Left lung (tissue), 10 donors: ENCODE measurements around the gene ZBTB46. TPM values are rescaled to one million over a fixed set of nuclear protein-coding genes. Genes with fewer than 3 reads are reported as not detected.

Experiments used
- ATAC-seq: fragments of 200-7000 bp; cut with Tn5 transposase; one replicate; pipeline ENCODE4 v1.9.1; 2020; ENCODE audit warnings: moderate library complexity
- DNase-seq, 4 donors: peaks; one replicate each; pipeline ENCODE4 v3.0.0-alpha.2; 2013 to 2020
- H3K27ac ChIP-seq, 2 donors: fragments of 200-600 bp; sonication (generic) in 1 of 2; one replicate each; pipeline versions ENCODE4 v1.5.0 to v1.8.0; 2020 to 2021
- H3K27me3 ChIP-seq, 2 donors: fragments of 200-600 bp; sonication (generic) in 1 of 2; one replicate each; pipeline versions ENCODE4 v1.5.0 to v1.8.0; 2020 to 2021
- H3K36me3 ChIP-seq, 2 donors: fragments of 200-600 bp; sonication (generic) in 1 of 2; one replicate each; pipeline versions ENCODE4 v1.5.0 to v1.8.0; 2020 to 2021
- H3K4me1 ChIP-seq, 2 donors: fragments of 200-600 bp; one replicate each; pipeline ENCODE4 v1.8.0; 2021
- H3K4me3 ChIP-seq, 2 donors: fragments of 200-600 bp; sonication (generic) in 1 of 2; one replicate each; pipeline versions ENCODE4 v1.5.0 to v1.8.0; 2020 to 2021; ENCODE audit warnings: mild to moderate bottlenecking in 1 of 2
- H3K9me3 ChIP-seq, 2 donors: fragments of 200-600 bp; sonication (generic) in 1 of 2; one replicate each; pipeline versions ENCODE4 v1.5.0 to v1.8.0; 2020 to 2021
- intact Hi-C, 2 donors: fragments of 100-400 bp; cut with DNase I; formaldehyde crosslinking; loops; one replicate each; pipeline versions ENCODE4 v1.11.2 to v1.14.2; 2022
- polyA plus RNA-seq, 6 donors: library from polyadenylated mRNA; unstranded; fragments of 120-200 nt; gene quantifications; one replicate each; pipeline ENCODE4 v1.2.1, GENCODE V29; 2013; ENCODE audit not compliant: insufficient read length in 6 of 6
- total RNA-seq, 2 donors: library from RNA; stranded (reverse); fragmentation: NEBNext Ultra II Directional; extraction: Animal tissue kit (Norgen Biotek cat#: 25700); gene quantifications; one replicate each; pipeline ENCODE4 v1.2.1, GENCODE V29; 2021
- TF ChIP-seq, protein P1 (sequence below), 2 donors: fragments of 200-600 bp; sonication (generic) in 1 of 2; IDR thresholded peaks; one replicate each; pipeline versions ENCODE4 v1.5.0 to v1.8.0; 2021; ENCODE audit warnings: antibody characterized with exemption in 2 of 2
- donor health status: DM: no; HTN: yes; CAD: no.
- donor health status: DM: no; HTN: no; CAD: no.

The ZBTB46 gene
- total and polyA plus RNA-seq, 8 donors = 9.2 to 16.3 (median 11.7) TPM

DNA sequence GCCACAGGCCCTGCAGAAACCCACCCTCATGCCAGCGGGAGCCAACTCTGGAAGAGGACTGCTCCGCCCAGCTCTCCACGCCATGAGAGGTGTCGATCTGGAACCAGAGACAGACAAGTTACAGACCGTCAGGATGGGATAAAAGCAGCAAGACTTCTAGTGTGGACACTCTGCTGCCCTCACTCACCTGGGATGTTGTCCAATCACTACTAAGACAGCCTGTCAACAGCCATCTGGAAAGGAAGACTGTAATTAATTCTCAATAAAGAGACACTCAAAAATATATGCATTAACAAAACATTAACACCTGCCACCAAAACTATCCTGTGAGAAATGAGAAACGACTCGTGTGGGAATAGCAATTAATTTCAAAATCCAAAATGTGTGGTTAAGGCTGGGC, 63.2 kb downstream of the ZBTB46 start:
- no peak overlapping the region for H3K27ac ChIP-seq
- ATAC-seq (no peak), DNase-seq (no peak)
- peaks cover 0 to 3% of the 10 kb centered on the region in 2 donors for H3K4me1 ChIP-seq
- H3K9me3 ChIP-seq = no peaks in the 10 kb centered on the region
- H3K36me3 ChIP-seq = peaks cover 0 to 21% of the 10 kb centered on the region in 2 donors
- intact Hi-C loops = no loop called here
- H3K27me3 ChIP-seq = no peaks in the 10 kb centered on the region
- no peak overlapping the region for H3K4me3 ChIP-seq
- TF ChIP-seq, protein P1, sequence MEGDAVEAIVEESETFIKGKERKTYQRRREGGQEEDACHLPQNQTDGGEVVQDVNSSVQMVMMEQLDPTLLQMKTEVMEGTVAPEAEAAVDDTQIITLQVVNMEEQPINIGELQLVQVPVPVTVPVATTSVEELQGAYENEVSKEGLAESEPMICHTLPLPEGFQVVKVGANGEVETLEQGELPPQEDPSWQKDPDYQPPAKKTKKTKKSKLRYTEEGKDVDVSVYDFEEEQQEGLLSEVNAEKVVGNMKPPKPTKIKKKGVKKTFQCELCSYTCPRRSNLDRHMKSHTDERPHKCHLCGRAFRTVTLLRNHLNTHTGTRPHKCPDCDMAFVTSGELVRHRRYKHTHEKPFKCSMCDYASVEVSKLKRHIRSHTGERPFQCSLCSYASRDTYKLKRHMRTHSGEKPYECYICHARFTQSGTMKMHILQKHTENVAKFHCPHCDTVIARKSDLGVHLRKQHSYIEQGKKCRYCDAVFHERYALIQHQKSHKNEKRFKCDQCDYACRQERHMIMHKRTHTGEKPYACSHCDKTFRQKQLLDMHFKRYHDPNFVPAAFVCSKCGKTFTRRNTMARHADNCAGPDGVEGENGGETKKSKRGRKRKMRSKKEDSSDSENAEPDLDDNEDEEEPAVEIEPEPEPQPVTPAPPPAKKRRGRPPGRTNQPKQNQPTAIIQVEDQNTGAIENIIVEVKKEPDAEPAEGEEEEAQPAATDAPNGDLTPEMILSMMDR (IDR thresholded peaks at IDR 0.05) = no peak

DNA sequence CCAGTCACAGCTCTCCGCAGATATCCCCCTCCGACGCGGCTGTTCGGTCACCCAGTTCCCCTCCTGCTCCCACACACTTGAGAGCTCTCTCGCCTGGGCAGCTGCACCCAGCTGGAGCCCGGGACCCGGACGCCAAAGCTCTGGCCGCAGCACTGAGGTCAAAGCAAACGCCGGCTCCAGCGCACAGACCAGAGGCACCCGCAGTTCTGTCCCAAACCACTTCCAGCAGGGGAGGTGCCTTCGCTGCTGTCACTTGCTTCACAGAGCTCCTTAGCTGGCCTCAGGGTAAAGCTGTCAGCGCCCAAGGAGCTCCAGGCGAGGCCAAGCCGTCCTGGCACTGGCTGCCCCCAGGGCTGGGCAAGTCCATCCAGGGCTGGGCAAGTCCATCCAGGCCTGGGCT, 63.6 kb downstream of the ZBTB46 start:
- Histone ChIP-seq H3K27me3 (no peaks in the 10 kb centered on the region), H3K9me3 (no peaks in the 10 kb centered on the region), H3K36me3 (peaks cover 0 to 21% of the 10 kb centered on the region in 2 donors), H3K4me3 (no peak overlapping the region), H3K4me1 (no peaks in the 10 kb centered on the region), H3K27ac (no peak overlapping the region)
- DNase-seq (peak in 1 of 4 donors; percentile 71), ATAC-seq (no peak)
- TF ChIP-seq, protein P1 (IDR thresholded peaks at IDR 0.05) = no peak
- intact Hi-C loops = no loop called here

DNA sequence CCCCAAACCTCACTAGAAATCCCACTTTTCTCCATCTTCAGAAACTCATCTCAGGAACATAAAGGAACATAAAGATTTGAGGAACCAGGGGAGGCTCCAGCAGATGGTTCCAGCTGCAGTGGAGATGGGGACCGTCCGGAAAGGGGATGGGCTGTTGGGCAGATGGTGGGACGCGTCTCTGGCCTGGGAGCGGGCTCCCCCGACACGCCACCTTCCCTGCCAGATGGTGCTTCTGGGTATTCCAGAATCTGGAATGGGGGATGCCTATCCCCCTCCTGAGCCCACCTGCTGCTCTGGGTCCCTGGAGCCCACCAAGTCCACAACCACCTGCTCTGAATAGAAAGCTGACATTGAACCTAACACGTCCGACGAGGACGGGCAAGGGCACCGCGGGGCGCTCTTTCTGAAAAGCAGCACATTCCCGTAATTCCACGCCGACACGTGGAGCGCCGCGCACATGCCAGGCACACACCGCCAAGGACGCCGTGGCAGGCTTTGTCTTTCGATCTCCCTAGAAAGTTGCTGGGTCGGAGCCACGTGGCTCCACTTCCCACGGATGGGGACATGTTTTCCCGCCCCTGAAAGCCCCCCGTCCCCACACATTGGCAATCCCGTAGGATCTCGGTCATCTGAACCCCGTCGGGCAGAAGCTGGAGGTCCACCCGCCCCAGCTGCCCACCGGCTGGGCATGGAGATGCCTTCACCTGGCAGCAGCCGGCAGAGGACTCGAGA, 64.2 kb downstream of the ZBTB46 start:
- DNase-seq (peak in 1 of 4 donors; percentile 59), ATAC-seq (no peak)
- no peaks in the 10 kb centered on the region for H3K27me3 ChIP-seq
- H3K36me3 ChIP-seq = peaks cover 0 to 21% of the 10 kb centered on the region in 2 donors
- H3K4me3 ChIP-seq = no peak overlapping the region
- no peaks in the 10 kb centered on the region for H3K9me3 ChIP-seq
- no peaks in the 10 kb centered on the region for H3K4me1 ChIP-seq
- no peak overlapping the region for H3K27ac ChIP-seq
- intact Hi-C loops = no loop called here
- TF ChIP-seq, protein P1 (IDR thresholded peaks at IDR 0.05) = no peak

DNA sequence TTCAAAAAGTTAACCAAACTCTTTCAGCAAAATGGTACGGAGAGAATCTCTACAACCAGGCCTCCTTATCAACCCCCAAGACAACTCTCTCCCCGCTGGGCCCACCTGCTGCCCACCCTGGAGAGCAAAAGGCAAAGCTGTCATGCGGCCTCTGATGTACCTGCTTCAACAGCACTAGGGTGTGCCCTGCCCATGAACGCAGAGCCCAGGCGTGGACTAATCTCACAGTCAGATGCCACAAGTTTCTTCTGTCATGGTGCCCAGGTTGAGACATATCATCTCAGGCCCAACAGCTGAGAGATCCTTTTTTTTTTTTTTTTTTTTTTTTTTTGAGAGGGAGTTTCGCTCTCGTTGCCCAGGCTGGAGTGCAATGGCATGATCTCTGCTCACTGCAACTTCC, 65.2 kb downstream of the ZBTB46 start:
- peaks cover 0 to 18% of the 10 kb centered on the region in 2 donors for H3K36me3 ChIP-seq
- intact Hi-C loops = no loop called here
- no peaks in the 10 kb centered on the region for H3K4me1 ChIP-seq
- no peak overlapping the region for H3K4me3 ChIP-seq
- no peaks in the 10 kb centered on the region for H3K27me3 ChIP-seq
- H3K9me3 ChIP-seq = no peaks in the 10 kb centered on the region
- TF ChIP-seq, protein P1 (IDR thresholded peaks at IDR 0.05) = no peak
- DNase-seq = peak in 1 of 4 donors; percentile 37
- ATAC-seq = no peak
- no peak overlapping the region for H3K27ac ChIP-seq

DNA sequence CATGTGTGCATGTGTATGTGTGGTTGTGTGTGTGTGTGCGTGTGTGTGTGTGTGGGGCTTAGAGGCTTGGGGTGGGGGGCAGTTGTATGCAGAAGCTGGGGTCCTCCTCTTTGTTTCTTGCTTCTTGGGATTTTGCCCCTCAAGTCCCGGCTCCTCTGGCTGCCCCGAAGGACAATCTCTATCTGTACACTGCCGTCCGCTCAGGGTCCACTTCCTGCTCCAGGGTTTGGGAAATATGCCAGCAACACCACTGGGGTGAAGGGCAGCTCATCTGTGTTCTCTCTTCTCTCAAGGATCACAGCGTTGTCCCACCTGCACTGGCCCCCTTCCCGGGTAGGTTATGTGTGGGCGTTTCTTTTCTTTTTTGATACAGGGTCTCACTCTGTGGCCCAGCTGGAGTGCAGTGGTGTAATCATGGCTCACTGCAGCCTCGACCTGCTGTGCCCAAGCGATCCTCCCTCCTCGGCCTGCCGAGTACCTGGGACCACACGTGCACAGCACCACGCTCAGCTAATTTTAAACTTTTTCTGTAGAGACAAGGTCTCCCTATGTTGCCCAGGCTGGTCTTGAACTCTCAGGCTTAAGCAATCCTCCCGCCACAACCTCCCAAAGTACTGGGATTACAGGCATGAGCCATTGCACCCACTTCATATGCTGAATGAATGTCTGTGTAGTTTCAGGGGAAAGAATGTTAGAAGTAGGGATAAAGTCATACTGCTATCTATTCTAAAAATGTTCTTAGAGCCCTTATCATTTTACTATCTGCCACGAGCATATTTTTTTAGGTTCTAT, 65.8 kb downstream of the ZBTB46 start:
- intact Hi-C loops = no loop called here
- H3K27ac ChIP-seq = no peak overlapping the region
- no peaks in the 10 kb centered on the region for H3K9me3 ChIP-seq
- peaks cover 0 to 15% of the 10 kb centered on the region in 2 donors for H3K36me3 ChIP-seq
- TF ChIP-seq, protein P1 (IDR thresholded peaks at IDR 0.05) = no peak
- H3K4me3 ChIP-seq = no peak overlapping the region
- ATAC-seq = no peak
- H3K4me1 ChIP-seq = no peaks in the 10 kb centered on the region
- no peaks in the 10 kb centered on the region for H3K27me3 ChIP-seq
- peak in 1 of 4 donors; percentile 33 for DNase-seq
